ENCODE measurements around the gene LYPD1.

Gene LYPD1

DNA sequence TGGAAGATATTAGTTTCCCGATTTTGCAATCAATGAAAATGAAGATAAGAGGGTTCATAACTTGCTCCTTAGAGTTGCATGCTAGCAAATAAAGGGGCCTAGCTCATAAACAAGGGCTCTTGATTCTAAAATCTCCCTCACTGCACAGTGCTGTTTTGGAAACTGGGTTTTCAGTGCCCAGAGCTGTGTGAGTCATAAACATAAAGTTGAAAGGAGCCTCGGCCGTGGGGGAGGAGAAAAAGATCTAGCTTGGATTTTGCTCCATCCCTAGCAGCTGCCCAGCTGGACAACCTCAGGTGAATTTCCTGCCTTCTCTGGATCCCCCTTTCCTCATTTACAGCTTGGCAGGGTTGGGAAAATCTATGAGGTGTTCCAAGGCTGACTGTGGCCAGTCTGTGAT, 42.5 kb downstream of the LYPD1 start:
- DNase-seq (ENCODE audit: low spot score), result no peak
- TF ChIP-seq, protein P1, sequence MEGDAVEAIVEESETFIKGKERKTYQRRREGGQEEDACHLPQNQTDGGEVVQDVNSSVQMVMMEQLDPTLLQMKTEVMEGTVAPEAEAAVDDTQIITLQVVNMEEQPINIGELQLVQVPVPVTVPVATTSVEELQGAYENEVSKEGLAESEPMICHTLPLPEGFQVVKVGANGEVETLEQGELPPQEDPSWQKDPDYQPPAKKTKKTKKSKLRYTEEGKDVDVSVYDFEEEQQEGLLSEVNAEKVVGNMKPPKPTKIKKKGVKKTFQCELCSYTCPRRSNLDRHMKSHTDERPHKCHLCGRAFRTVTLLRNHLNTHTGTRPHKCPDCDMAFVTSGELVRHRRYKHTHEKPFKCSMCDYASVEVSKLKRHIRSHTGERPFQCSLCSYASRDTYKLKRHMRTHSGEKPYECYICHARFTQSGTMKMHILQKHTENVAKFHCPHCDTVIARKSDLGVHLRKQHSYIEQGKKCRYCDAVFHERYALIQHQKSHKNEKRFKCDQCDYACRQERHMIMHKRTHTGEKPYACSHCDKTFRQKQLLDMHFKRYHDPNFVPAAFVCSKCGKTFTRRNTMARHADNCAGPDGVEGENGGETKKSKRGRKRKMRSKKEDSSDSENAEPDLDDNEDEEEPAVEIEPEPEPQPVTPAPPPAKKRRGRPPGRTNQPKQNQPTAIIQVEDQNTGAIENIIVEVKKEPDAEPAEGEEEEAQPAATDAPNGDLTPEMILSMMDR (IDR thresholded peaks at IDR 0.05; ENCODE audit: extremely low read depth, missing control alignments), result no peak

DNA sequence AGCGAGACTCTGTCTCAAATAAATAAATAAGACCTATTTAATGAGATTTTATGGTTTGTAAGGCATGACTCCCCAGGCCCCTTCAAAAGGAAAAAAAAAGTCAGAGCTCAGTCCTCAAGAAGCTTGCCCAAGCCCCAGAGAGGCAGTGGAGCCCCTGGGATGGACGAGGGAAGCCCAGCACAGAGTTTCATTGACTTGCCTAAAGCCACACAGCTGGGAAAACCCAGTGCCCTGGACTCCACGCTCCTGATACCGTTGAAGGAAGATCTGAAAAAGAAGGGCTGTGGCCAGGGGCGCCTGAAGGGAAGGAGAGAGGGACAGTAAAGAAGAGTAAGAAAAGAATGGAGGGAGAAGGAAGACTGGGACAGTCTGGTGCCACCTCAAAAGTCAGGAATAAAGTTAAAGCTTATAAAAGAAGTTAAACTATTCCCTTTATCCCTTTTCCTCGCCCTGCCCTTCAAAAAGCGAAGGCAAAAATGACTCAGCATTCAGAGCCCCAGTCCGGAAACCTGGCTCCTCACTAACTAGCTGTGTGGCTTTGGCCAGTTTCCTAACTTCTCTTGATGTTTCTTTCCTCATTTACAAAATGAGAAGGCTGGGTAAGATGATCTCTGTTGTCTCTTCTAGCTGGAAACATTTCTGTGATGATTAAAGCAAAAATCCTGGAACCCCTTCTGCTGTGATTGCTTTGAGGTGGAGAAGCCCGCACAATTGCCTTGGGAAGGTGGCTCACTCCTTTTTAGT, 46.7 kb downstream of the LYPD1 start:
- TF ChIP-seq, protein P1 (IDR thresholded peaks at IDR 0.05; ENCODE audit: extremely low read depth, missing control alignments), result no peak
- no peak for DNase-seq (ENCODE audit: low spot score)

DNA sequence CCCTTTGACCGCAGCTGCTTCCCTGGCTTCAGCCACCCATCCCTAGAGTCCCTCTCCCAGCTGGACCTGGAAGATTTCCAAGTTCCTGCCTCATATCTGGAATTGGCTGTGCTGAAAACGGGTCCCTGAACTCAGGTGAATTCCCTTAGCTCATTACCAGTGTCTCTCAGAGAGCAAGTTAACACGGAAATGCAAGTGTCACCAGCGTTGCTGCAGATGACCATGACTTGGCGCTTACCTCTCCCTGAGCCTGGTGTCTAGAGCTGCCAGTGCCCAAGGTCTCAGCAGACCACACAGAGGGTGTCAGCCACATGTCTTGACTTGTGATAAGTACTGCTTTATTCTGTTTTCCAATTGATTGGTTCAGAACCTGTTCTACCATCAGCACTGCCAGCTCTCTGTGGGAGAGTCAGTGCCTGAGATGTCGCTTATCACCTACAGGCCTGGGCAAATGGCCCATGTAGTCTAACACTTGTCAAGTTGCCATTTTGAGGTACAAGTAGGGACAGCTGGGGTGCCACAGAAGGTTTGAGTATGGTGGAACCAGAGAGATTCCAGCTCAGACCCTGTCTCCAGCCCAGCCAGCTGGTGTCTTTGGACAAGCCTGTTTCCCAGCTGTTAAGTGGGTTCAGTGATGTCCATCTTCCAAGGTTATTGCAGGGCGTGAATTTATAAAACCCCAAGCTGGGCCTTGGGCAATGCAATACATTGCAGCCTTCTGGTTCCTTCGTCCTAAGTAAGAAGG, 48.7 kb downstream of the LYPD1 start:
- TF ChIP-seq, protein P1 (IDR thresholded peaks at IDR 0.05; ENCODE audit: extremely low read depth, missing control alignments), result no peak
- no peak for DNase-seq (ENCODE audit: low spot score)

GRCh38 chr2:132620115-132620514, 49.9 kb downstream of the LYPD1 start:
- no peak for DNase-seq (ENCODE audit: low spot score)
- TF ChIP-seq, protein P1 (IDR thresholded peaks at IDR 0.05; ENCODE audit: extremely low read depth, missing control alignments), result no peak

DNA sequence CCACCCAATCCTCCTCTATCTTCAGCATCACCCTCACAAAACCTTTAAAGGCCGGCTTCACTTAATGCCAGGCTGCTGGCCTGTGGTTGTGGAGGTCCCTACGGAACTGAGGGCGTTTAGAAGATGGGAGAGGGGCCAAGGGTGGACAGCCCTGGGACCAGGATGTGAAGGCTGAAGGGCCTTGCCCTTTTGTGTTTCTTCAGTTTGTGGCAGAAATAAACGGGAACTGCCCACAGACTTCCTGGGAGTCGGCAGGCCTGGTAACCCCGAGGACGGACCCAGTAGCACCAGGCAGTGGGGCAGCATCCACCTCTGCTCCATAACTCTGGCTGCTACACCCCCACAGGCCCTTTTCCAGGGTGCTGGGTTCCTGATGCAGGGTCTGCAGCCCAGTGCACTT, 51.3 kb downstream of the LYPD1 start:
- TF ChIP-seq, protein P1 (IDR thresholded peaks at IDR 0.05; ENCODE audit: extremely low read depth, missing control alignments), result no peak
- no peak for DNase-seq (ENCODE audit: low spot score)

GRCh38 chr2:132617989-132618388, 52.0 kb downstream of the LYPD1 start:
- TF ChIP-seq, protein P1 (IDR thresholded peaks at IDR 0.05; ENCODE audit: extremely low read depth, missing control alignments), result no peak
- no peak for DNase-seq (ENCODE audit: low spot score)

- TF ChIP-seq, protein P1 (IDR thresholded peaks at IDR 0.05; ENCODE audit: extremely low read depth, missing control alignments), result no peak
- no peak for DNase-seq (ENCODE audit: low spot score)
Observed at GRCh38 chr2:132615329-132616085, 54.5 kb downstream of the LYPD1 start.

Measured in GM20000 (cell line).